ENCODE results near the gene AHNAK. TPM values are rescaled to one million over a fixed set of nuclear protein-coding genes. Genes with fewer than 3 reads are reported as not detected.

Gene AHNAK
- total and polyA plus RNA-seq, 2 of the 8 experiments (the other 6 are each of a cell fraction or from before 2014, with no cell fraction given), result 2.0 to 5.8 TPM

DNA sequence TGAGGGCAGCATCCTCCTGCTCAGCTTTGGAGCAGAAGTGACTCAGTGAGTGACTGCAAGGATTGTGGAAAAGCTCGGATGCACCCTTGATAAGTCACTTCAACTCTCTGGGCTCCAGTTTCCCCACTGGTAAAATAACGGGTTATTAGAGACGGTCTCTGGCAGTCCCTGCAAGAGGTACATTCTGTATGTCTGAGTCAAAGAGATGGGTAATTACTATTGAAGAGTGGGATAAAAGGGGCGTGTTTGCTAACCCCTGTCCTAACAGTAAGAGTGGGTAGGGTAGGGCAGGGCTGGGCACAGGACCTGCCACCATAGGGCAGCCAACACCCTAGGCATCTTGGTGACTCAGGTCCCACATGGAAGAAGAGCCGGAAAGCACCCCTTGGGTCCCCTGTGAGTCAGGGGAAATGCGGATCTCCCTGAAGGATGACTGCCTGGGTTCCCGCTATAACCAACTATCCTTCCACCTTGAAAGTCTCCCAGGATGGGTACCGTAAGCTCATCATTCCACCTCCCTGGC lies 7.3 kb upstream of the AHNAK start (continued):
- TF ChIP-seq RBBP5 (IDR thresholded peaks at IDR 0.05; ENCODE audit: borderline replicate concordance, low read depth, low read length) (no peak), TCF12 (IDR thresholded peaks at IDR 0.05; ENCODE audit: low read depth, low read length) (no peak), TBP (IDR thresholded peaks at IDR 0.05; ENCODE audit: low read depth, low read length) (no peak), CBX8 (IDR thresholded peaks at IDR 0.05; ENCODE audit: borderline replicate concordance, low read depth, low read length) (no peak), JUN (IDR thresholded peaks at IDR 0.05; ENCODE audit: low read depth, low read length) (no peak), BRCA1 (IDR thresholded peaks at IDR 0.05; ENCODE audit: low read depth, low read length) (no peak), CEBPB (IDR thresholded peaks at IDR 0.05; ENCODE audit: low read depth, low read length) (no peak), SIX5 (IDR thresholded peaks at IDR 0.05; ENCODE audit: low read depth, low read length) (no peak), JUND (IDR thresholded peaks at IDR 0.05; ENCODE audit: low read length) (no peak)
- TF ChIP-seq, protein P1, sequence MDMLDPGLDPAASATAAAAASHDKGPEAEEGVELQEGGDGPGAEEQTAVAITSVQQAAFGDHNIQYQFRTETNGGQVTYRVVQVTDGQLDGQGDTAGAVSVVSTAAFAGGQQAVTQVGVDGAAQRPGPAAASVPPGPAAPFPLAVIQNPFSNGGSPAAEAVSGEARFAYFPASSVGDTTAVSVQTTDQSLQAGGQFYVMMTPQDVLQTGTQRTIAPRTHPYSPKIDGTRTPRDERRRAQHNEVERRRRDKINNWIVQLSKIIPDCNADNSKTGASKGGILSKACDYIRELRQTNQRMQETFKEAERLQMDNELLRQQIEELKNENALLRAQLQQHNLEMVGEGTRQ (IDR thresholded peaks at IDR 0.05; ENCODE audit: low read length), result no peak
